HepG2 (cell line): Measurements from ENCODE around the gene ARID5B. TPM values are rescaled to one million over a fixed set of nuclear protein-coding genes. Genes with fewer than 3 reads are reported as not detected.
A peak's percentile ranks its signal among the peaks of the same experiment; 100 is the strongest.

Source experiments
- ARID5B ChIP-seq: IDR thresholded peaks from 2 replicates; pipeline ENCODE4 v1.4.0; 2020; ENCODE audit warnings: mild to moderate bottlenecking, missing genetic modification reagents
- CBX5 ChIP-seq: sonication (generic); formaldehyde crosslinking; IDR thresholded peaks from 2 replicates; pipeline ENCODE4 v1.4.0; 2020; ENCODE audit warnings: missing genetic modification reagents, borderline replicate concordance
- ERF ChIP-seq: IDR thresholded peaks from 2 replicates; pipeline ENCODE4 v1.6.1; 2018; ENCODE audit warnings: missing biosample characterization, missing genetic modification reagents
- HOXA3 ChIP-seq: sonication (generic); formaldehyde crosslinking; IDR thresholded peaks from 2 replicates; pipeline ENCODE4 v1.5.0; 2020; ENCODE audit warnings: missing genetic modification reagents
- KLF16 ChIP-seq, 2 experiments: sonication (generic) in 1 of 2; formaldehyde crosslinking in 1 of 2; IDR thresholded peaks; 2 replicates each; pipeline versions ENCODE4 v1.6.1 to v1.8.0; 2016 to 2023; ENCODE audit warnings: missing genetic modification reagents in 2 of 2, missing compliant biosample characterization in 1 of 2
- PLRG1 ChIP-seq: fragments of 450-650 bp; conservative IDR thresholded peaks from 2 replicates; pipeline ENCODE4 v1.6.1; 2016
- RBFOX2 ChIP-seq: fragments of 200-400 bp; formaldehyde crosslinking; IDR thresholded peaks from 2 replicates; pipeline ENCODE4 v1.6.1; 2017; ENCODE audit warnings: low read depth, mild to moderate bottlenecking, low read length
- TERF1 ChIP-seq: sonication (generic); formaldehyde crosslinking; IDR thresholded peaks from 2 replicates; pipeline ENCODE4 v1.8.0; 2022; ENCODE audit warnings: mild to moderate bottlenecking, missing genetic modification reagents, moderate library complexity
- TFDP2 ChIP-seq: sonication (generic); formaldehyde crosslinking; IDR thresholded peaks from 2 replicates; pipeline ENCODE4 v1.4.0; 2020; ENCODE audit warnings: missing genetic modification reagents
- YY1 ChIP-seq: IDR thresholded peaks from 2 replicates; pipeline ENCODE4 v1.6.1; 2011; ENCODE audit warnings: low read length, low read depth, moderate library complexity, mild to moderate bottlenecking; ENCODE audit not compliant: insufficient read depth, insufficient replicate concordance
- ZFAT ChIP-seq: sonication (generic); formaldehyde crosslinking; conservative IDR thresholded peaks from 2 replicates; pipeline ENCODE4 v1.8.1; 2023; ENCODE audit warnings: missing genetic modification reagents, inconsistent platforms
- ZNF142 ChIP-seq: sonication (generic); formaldehyde crosslinking; IDR thresholded peaks from 2 replicates; pipeline ENCODE4 v1.4.0; 2020; ENCODE audit warnings: missing genetic modification reagents
- ZNF574 ChIP-seq: sonication (generic); formaldehyde crosslinking; IDR thresholded peaks from 2 replicates; pipeline ENCODE4 v1.4.0; 2020; ENCODE audit warnings: missing genetic modification reagents
- polyA plus RNA-seq, 8 experiments: library from polyadenylated mRNA; depleted of rRNA in 3 of 8; stranded (reverse) in 7 of 8; unstranded in 1 of 8; fragments of >200 nt; fragmentation: Illumina TruSeq in 4 of 8; extraction: Trizol in 4 of 8; gene quantifications; 2 replicates each; pipeline versions ENCODE4 v1.2.1 to v1.2.3, GENCODE V29; 2011 to 2016; ENCODE audit warnings: low read depth in 4 of 8, missing spikeins in 1 of 8, mixed read lengths in 1 of 8; ENCODE audit not compliant: insufficient read depth in 1 of 8
- total RNA-seq, 5 experiments: library from RNA; depleted of rRNA; stranded (reverse); fragments of >200 nt; fragmentation: Illumina TruSeq; extraction: Trizol; gene quantifications; 2 replicates each; pipeline ENCODE4 v1.2.3, GENCODE V29; 2016; ENCODE audit warnings: low read depth in 1 of 5

The ARID5B gene
- total and polyA plus RNA-seq, 2 of the 13 experiments (the other 11 are each of a cell fraction or from before 2014, with no cell fraction given): 6.2 to 21.1 TPM

- TF ChIP-seq ZNF142 (CRISPR knock-in tag) (no peak), YY1 (peak; percentile 48), ERF (CRISPR knock-in tag) (0 out of 2 replicates have a peak, but pooled peaks have one; percentile 21), HOXA3 (CRISPR knock-in tag) (0 out of 2 replicates have a peak, but pooled peaks have one; percentile 18), CBX5 (CRISPR knock-in tag) (0 out of 2 replicates have a peak, but pooled peaks have one; percentile 36), KLF16 (CRISPR knock-in tag; IDR thresholded peaks at IDR 0.05) (no peak; a peak in 1 of 4 replicates), ARID5B (CRISPR knock-in tag) (peak; percentile 70; the same call in 1 of the 2 replicates), ZFAT (CRISPR knock-in tag) (peak; percentile 23; the same call in 1 of the 2 replicates), PLRG1 (no peak), TERF1 (no peak), ZNF574 (peak; percentile 28; the same call in 1 of the 2 replicates), TFDP2 (CRISPR knock-in tag) (0 out of 2 replicates have a peak, but pooled peaks have one; percentile 26), RBFOX2 (peak; percentile 88)
These were observed 1.9 kb downstream of the ARID5B start (continued) for GRCh38 chr10:61903221-61903927.
